K562 (cell line): ENCODE results near the gene RESF1. TPM values are rescaled to one million over a fixed set of nuclear protein-coding genes. Genes with fewer than 3 reads are reported as not detected.
A peak's percentile ranks its signal among the peaks of the same experiment; 100 is the strongest.

Experiments
- DLX4 ChIP-seq: fragments of 250-450 bp; sonication (Bioruptor Pico); IDR thresholded peaks from 2 replicates; pipeline ENCODE4 v1.6.1; 2021; ENCODE audit warnings: mild to moderate bottlenecking
- FOXA1 ChIP-seq: fragments of 450-650 bp; IDR thresholded peaks from 2 replicates; pipeline ENCODE4 v1.6.1; 2016; ENCODE audit warnings: mild to moderate bottlenecking, borderline replicate concordance
- FOXK2 ChIP-seq, 2 experiments: fragments of 450-650 bp; IDR thresholded peaks in 1 of 2; conservative IDR thresholded peaks in 1 of 2; 2 replicates each; pipeline ENCODE4 v1.6.1; 2016; ENCODE audit warnings: low read depth in 2 of 2, mild to moderate bottlenecking in 1 of 2
- FOXO4 ChIP-seq: fragments of 450-650 bp; formaldehyde crosslinking; IDR thresholded peaks from 2 replicates; pipeline ENCODE4 v1.4.0; 2020; ENCODE audit warnings: mild to moderate bottlenecking, moderate library complexity
- GATA2 ChIP-seq: sonication (generic); formaldehyde crosslinking; IDR thresholded peaks from 2 replicates; pipeline ENCODE4 v1.4.0; 2020; ENCODE audit warnings: mild to moderate bottlenecking, missing genetic modification reagents
- GMEB1 ChIP-seq: fragments of 250-450 bp; sonication (Bioruptor Pico); IDR thresholded peaks from 2 replicates; pipeline ENCODE4 v1.4.0; 2020; ENCODE audit warnings: mild to moderate bottlenecking
- HDGF ChIP-seq: fragments of 450-650 bp; IDR thresholded peaks from 2 replicates; pipeline ENCODE4 v1.6.1; 2016
- HMBOX1 ChIP-seq: sonication (generic); IDR thresholded peaks from 2 replicates; pipeline ENCODE4 v1.6.1; 2016
- HNRNPH1 ChIP-seq: fragments of 200-400 bp; formaldehyde crosslinking; optimal IDR thresholded peaks from 2 replicates; pipeline ENCODE3; 2017; ENCODE audit warnings: low read depth, mild to moderate bottlenecking, low read length, moderate library complexity
- KAT8 ChIP-seq: fragments of 450-650 bp; IDR thresholded peaks from 2 replicates; pipeline ENCODE4 v1.6.1; 2016; ENCODE audit warnings: low read depth, mild to moderate bottlenecking
- NFE2L1 ChIP-seq: fragments of 450-650 bp; IDR thresholded peaks from 2 replicates; pipeline ENCODE4 v1.6.1; 2016; ENCODE audit warnings: missing genetic modification characterization, low read depth, mild to moderate bottlenecking, missing compliant biosample characterization, moderate library complexity, borderline replicate concordance
- NFXL1 ChIP-seq: fragments of 450-650 bp; formaldehyde crosslinking; IDR thresholded peaks from 2 replicates; pipeline ENCODE4 v1.4.0; 2021; ENCODE audit warnings: mild to moderate bottlenecking
- NUFIP1 ChIP-seq: fragments of 450-650 bp; IDR thresholded peaks from 2 replicates; pipeline ENCODE4 v1.6.1; 2018; ENCODE audit not compliant: partially characterized antibody
- PURB ChIP-seq: sonication (generic); formaldehyde crosslinking; IDR thresholded peaks from 2 replicates; pipeline ENCODE4 v1.9.0; 2021; ENCODE audit warnings: low read depth, mild to moderate bottlenecking, missing genetic modification reagents
- RBBP5 ChIP-seq: fragments of 200-600 bp; sonication (generic); IDR thresholded peaks from 2 replicates; pipeline ENCODE4 v1.6.1; 2012; ENCODE audit warnings: borderline replicate concordance, mild to moderate bottlenecking, low read length, control low read depth, inconsistent platforms; ENCODE audit not compliant: insufficient read depth, poor library complexity, severe bottlenecking
- SMAD2 ChIP-seq: fragments of 150-350 bp; IDR thresholded peaks from 2 replicates; pipeline ENCODE4 v1.6.1; 2014; ENCODE audit warnings: low read depth, mild to moderate bottlenecking, low read length
- SMAD3 ChIP-seq: fragments of 450-650 bp; formaldehyde crosslinking; conservative IDR thresholded peaks from 2 replicates; pipeline ENCODE4 v1.4.0; 2020; ENCODE audit warnings: mild to moderate bottlenecking
- SMAD4 ChIP-seq: fragments of 250-450 bp; sonication (Bioruptor Pico); conservative IDR thresholded peaks from 2 replicates; pipeline ENCODE4 v1.8.0; 2021; ENCODE audit warnings: inconsistent platforms, mild to moderate bottlenecking, moderate library complexity
- SMARCA4 ChIP-seq: fragments of 450-650 bp; IDR thresholded peaks from 2 replicates; pipeline ENCODE4 v1.6.1; 2016
- XRCC4 ChIP-seq: IDR thresholded peaks from one replicate; pipeline ENCODE4 v1.6.1; 2011; ENCODE audit not compliant: insufficient read depth, insufficient read length; ENCODE audit errors: extremely low read depth
- ZBTB26 ChIP-seq: fragments of 450-650 bp; formaldehyde crosslinking; IDR thresholded peaks from 2 replicates; pipeline ENCODE4 v1.4.0; 2022; ENCODE audit warnings: missing genetic modification characterization
- ZNF23 ChIP-seq: fragments of 250-450 bp; sonication (Bioruptor Pico); IDR thresholded peaks from 2 replicates; pipeline ENCODE4 v1.4.0; 2020; ENCODE audit warnings: mild to moderate bottlenecking
- ZSCAN29 ChIP-seq: fragments of 450-650 bp; IDR thresholded peaks from 2 replicates; pipeline ENCODE4 v1.6.1; 2017
- polyA plus RNA-seq, 8 experiments: library from polyadenylated mRNA; depleted of rRNA in 4 of 8; stranded (reverse) in 5 of 8; unstranded in 3 of 8; fragments of >200 nt; fragmentation: Nextera tagmentation in 2 of 8; fragmentation: Illumina TruSeq in 1 of 8; extraction: Ambion mirVana in 2 of 8; extraction: Trizol in 1 of 8; gene quantifications; 2 replicates each; pipeline versions ENCODE4 v1.2.1 to v1.2.3, GENCODE V29; 2011 to 2014; ENCODE audit warnings: inconsistent platforms in 1 of 8, missing spikeins in 1 of 8
- total RNA-seq, 7 experiments: library from RNA; depleted of rRNA in 6 of 7; stranded (reverse); fragments of >200 nt in 6 of 7; fragmentation: Illumina TruSeq in 2 of 7; extraction: Trizol in 2 of 7; gene quantifications; 2 replicates each; pipeline versions ENCODE4 v1.2.1 to v1.2.3, GENCODE V29; 2011 to 2021; ENCODE audit warnings: low replicate concordance in 1 of 7

RESF1 gene
- total and polyA plus RNA-seq, 9 of the 15 experiments (the other 6 are each of a cell fraction or from before 2014, with no cell fraction given): 21.5 to 121 (median 53.6) TPM

- TF ChIP-seq FOXK2 (conservative IDR thresholded peaks at IDR 0.05 in 1 of 2, IDR thresholded peaks at IDR 0.05 in 1 of 2; ENCODE audit: low read depth in 2 of 2): peak; percentile 65 to 76; a peak in 3 of 4 replicates
- TF ChIP-seq HMBOX1: peak; percentile 74
- TF ChIP-seq ZSCAN29: no peak
- peak; percentile 70; the same call in 1 of the 2 replicates for TF ChIP-seq ZNF23 (CRISPR knock-in tag)
- no peak for TF ChIP-seq HNRNPH1
- TF ChIP-seq NFE2L1 (tag): no peak; the same call in 1 of the 2 replicates
- no peak for TF ChIP-seq SMAD2
- TF ChIP-seq GMEB1: peak; percentile 34; the same call in 1 of the 2 replicates
- TF ChIP-seq RBBP5: peak; percentile 31
- no peak for TF ChIP-seq NUFIP1
- TF ChIP-seq FOXA1: no peak
- no peak for TF ChIP-seq XRCC4
- TF ChIP-seq FOXO4 (CRISPR knock-in tag): no peak
- peak; percentile 99 for TF ChIP-seq SMAD4 (CRISPR knock-in tag)
- TF ChIP-seq SMARCA4: peak; percentile 100
- TF ChIP-seq SMAD3: peak; percentile 95
- TF ChIP-seq NFXL1 (CRISPR knock-in tag): no peak
- TF ChIP-seq HDGF: no peak
- TF ChIP-seq GATA2: peak; percentile 99
- TF ChIP-seq PURB (CRISPR knock-in tag): no peak
- no peak for TF ChIP-seq DLX4 (CRISPR knock-in tag)
- TF ChIP-seq KAT8: no peak
- peak; percentile 43; the same call in 1 of the 2 replicates for TF ChIP-seq ZBTB26 (CRISPR knock-in tag)
These were observed 46.4 kb downstream of the RESF1 start (continued) for GRCh38 chr12:32005496-32006125.
